Esophagus squamous epithelium (tissue), 5 donors: ENCODE data around the gene HOXC5. TPM values are rescaled to one million over a fixed set of nuclear protein-coding genes. Genes with fewer than 3 reads are reported as not detected.

Experiments
- DNase-seq: peaks from one replicate; lab custom pipeline; 2025; lab: John Stamatoyannopoulos, UW
- H3K27ac ChIP-seq, 4 donors: fragments of 200-600 bp; sonication (generic); one replicate each; pipeline ENCODE4 v1.5.1; 2016 to 2019; ENCODE audit warnings: mild to moderate bottlenecking in 1 of 4
- H3K27me3 ChIP-seq, 4 donors: fragments of 200-600 bp; sonication (generic); 1 replicate in 3 of 4; 2 replicates in 1 of 4; pipeline versions ENCODE4 v1.5.1 to v1.6.0; 2017 to 2021; ENCODE audit warnings: antibody characterized with exemption in 1 of 4
- H3K36me3 ChIP-seq, 3 donors: fragments of 200-600 bp; sonication (generic); one replicate each; pipeline ENCODE4 v1.5.1; 2016 to 2019
- H3K4me1 ChIP-seq, 3 donors: fragments of 200-600 bp; sonication (generic); one replicate each; pipeline ENCODE4 v1.5.1; 2017 to 2019
- H3K4me3 ChIP-seq, 4 donors: fragments of 200-600 bp; sonication (generic); 1 replicate in 3 of 4; 2 replicates in 1 of 4; pipeline ENCODE4 v1.5.1; 2016 to 2019; ENCODE audit warnings: mild to moderate bottlenecking in 2 of 4, moderate library complexity in 1 of 4
- H3K9me3 ChIP-seq, 3 donors: fragments of 200-600 bp; sonication (generic); one replicate each; pipeline ENCODE4 v1.5.1; 2016 to 2019
- POLR2A ChIP-seq, 4 donors: fragments of 450-650 bp; IDR thresholded peaks; one replicate each; pipeline ENCODE4 v1.6.1; 2017; ENCODE audit warnings: antibody characterized with exemption in 4 of 4, mild to moderate bottlenecking in 4 of 4, moderate library complexity in 3 of 4
- WGBS, 2 donors: methylation state at CpG; one replicate each; pipeline ENCODE4 v1.1.5; 2018; 5-methylcytosine and 5-hydroxymethylcytosine counted together
- intact Hi-C: fragments of 100-400 bp; cut with DNase I; formaldehyde crosslinking; loops from one replicate; pipeline ENCODE4 v1.15.0; 2022
- total RNA-seq, 4 donors: library from RNA; depleted of rRNA; stranded (reverse); fragments of >200 nt; gene quantifications; one replicate each; pipeline ENCODE4 v1.1.0, GENCODE V29; 2016
- TF ChIP-seq, protein P1 (sequence below), 6 experiments: fragments of 450-650 bp in 4 of 6; fragments of 200-600 bp in 2 of 6; sonication (generic) in 2 of 6; IDR thresholded peaks; one replicate each; pipeline ENCODE4 v1.5.1; 2016 to 2019; ENCODE audit warnings: antibody characterized with exemption in 6 of 6, mild to moderate bottlenecking in 4 of 6, moderate library complexity in 4 of 6
- donor health status: DM: yes; HTN: yes; CAD: no.

HOXC5 gene
- total RNA-seq, 4 donors from 2014 or later, result 0.31 to 1.1 TPM; not detected in 2

DNA sequence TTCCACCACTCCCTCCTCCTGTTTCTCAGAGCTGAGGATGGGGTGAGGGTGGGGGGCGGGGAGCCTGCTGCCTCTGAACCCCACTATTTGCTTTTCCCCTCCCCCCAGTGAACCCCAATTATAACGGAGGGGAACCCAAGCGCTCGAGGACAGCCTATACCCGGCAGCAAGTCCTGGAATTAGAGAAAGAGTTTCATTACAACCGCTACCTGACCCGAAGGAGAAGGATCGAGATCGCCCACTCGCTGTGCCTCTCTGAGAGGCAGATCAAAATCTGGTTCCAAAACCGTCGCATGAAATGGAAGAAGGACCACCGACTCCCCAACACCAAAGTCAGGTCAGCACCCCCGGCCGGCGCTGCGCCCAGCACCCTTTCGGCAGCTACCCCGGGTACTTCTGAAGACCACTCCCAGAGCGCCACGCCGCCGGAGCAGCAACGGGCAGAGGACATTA lies 21.9 kb downstream of the HOXC5 start:
- peaks cover 0 to 58% (median 0%) of the 10 kb centered on the region in 4 donors for H3K27me3 ChIP-seq
- no peaks in the 10 kb centered on the region for H3K36me3 ChIP-seq
- DNase-seq, result no peak
- TF ChIP-seq, protein P1, sequence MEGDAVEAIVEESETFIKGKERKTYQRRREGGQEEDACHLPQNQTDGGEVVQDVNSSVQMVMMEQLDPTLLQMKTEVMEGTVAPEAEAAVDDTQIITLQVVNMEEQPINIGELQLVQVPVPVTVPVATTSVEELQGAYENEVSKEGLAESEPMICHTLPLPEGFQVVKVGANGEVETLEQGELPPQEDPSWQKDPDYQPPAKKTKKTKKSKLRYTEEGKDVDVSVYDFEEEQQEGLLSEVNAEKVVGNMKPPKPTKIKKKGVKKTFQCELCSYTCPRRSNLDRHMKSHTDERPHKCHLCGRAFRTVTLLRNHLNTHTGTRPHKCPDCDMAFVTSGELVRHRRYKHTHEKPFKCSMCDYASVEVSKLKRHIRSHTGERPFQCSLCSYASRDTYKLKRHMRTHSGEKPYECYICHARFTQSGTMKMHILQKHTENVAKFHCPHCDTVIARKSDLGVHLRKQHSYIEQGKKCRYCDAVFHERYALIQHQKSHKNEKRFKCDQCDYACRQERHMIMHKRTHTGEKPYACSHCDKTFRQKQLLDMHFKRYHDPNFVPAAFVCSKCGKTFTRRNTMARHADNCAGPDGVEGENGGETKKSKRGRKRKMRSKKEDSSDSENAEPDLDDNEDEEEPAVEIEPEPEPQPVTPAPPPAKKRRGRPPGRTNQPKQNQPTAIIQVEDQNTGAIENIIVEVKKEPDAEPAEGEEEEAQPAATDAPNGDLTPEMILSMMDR (IDR thresholded peaks at IDR 0.05), result no peak
- no peak for TF ChIP-seq POLR2A (IDR thresholded peaks at IDR 0.05)
- H3K9me3 ChIP-seq, result no peaks in the 10 kb centered on the region
- H3K4me3 ChIP-seq, result peak overlapping the region; percentile 53 to 76 (median 69)
- WGBS, 2 donors, result 1 to 34% methylated on average over 7 to 17 of the region's 24 CpGs
- intact Hi-C loops, result no loop called here
- H3K27ac ChIP-seq, result peak overlapping the region in 3 of 4 donors; percentile 89 to 96 (median 91)
- peaks cover 11 to 73% (median 22%) of the 10 kb centered on the region in 3 donors for H3K4me1 ChIP-seq

DNA sequence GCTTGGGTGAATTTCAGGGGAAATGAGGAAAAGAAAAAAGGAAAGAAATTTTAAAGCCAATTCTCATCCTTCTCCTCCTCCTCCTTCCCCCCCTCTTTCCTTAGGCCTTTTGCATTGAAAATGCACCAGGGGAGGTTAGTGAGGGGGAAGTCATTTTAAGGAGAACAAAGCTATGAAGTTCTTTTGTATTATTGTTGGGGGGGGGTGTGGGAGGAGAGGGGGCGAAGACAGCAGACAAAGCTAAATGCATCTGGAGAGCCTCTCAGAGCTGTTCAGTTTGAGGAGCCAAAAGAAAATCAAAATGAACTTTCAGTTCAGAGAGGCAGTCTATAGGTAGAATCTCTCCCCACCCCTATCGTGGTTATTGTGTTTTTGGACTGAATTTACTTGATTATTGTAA lies 22.7 kb downstream of the HOXC5 start:
- Histone ChIP-seq H3K27me3 (peaks cover 0 to 58% (median 0%) of the 10 kb centered on the region in 4 donors), H3K9me3 (no peaks in the 10 kb centered on the region), H3K27ac (peak overlapping the region in 2 of 4 donors; percentile 0 to 96), H3K4me3 (peak overlapping the region in 3 of 4 donors; percentile 28 to 76 (median 68)), H3K36me3 (no peaks in the 10 kb centered on the region), H3K4me1 (peaks cover 11 to 65% (median 22%) of the 10 kb centered on the region in 3 donors)
- intact Hi-C loops, result no loop called here
- DNase-seq, result no peak
- 44 to 45% methylated on average over 2 of the region's 2 CpGs for WGBS, 2 donors
- no peak for TF ChIP-seq POLR2A (IDR thresholded peaks at IDR 0.05)
- TF ChIP-seq, protein P1 (IDR thresholded peaks at IDR 0.05), result no peak

DNA sequence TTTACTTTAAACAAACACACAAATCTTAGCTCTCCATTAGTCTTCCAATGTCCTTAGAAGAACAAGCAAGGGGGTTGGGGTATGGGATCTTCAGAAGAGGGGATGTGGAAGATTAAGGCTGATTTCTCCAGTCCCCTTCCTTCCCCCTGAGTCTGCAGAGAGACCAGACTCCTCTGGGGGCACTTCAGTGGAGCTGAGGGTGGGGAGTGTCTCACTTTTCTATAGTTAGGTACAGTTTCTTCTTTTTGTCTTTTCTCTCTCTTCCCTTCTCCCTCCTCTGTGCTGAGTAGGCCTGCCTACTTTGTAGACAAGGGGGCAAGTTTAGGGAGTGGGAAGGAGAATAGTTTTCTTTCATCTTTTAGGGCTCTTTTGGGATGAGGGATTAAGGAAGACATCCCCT lies 23.3 kb downstream of the HOXC5 start:
- Histone ChIP-seq H3K36me3 (no peaks in the 10 kb centered on the region), H3K27me3 (peaks cover 0 to 58% (median 0%) of the 10 kb centered on the region in 4 donors), H3K27ac (peak overlapping the region in 1 of 4 donors; percentile 18), H3K4me3 (peak overlapping the region in 1 of 4 donors; percentile 28), H3K9me3 (no peaks in the 10 kb centered on the region), H3K4me1 (peaks cover 11 to 65% (median 18%) of the 10 kb centered on the region in 3 donors)
- TF ChIP-seq, protein P1 (IDR thresholded peaks at IDR 0.05), result no peak
- no peak for TF ChIP-seq POLR2A (IDR thresholded peaks at IDR 0.05)
- no peak for DNase-seq
- intact Hi-C loops, result no loop called here

DNA sequence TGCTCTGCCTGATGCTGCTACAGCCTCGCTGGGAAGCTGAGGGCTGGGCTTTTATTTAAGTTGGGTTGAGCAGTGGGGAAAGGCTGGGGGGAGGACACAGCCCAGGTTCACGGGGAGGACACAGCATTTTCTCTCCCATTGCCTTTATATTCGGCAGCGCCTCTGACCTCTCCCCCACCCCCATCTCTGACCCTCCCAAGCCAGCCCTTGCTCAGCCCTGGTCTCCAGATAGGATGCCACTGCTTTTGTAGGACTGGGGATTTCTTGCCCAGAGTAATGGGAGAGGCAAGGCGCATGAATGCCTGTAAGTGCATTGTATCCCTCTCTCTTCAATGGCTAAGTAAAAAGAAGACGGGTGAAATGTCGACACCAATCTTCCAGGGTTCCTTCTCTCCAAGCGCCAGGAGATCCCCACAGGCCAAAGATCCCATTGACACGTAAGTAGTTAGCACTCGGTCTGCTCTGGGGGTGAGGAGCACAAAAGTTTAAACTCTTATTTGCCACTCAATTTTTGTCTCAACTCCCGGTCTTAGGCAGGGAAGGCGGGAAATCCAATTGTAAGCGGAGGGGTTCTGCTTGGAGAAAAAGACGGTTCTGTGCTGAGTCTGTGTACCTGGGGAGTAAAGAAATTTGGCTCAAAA lies 25.4 kb downstream of the HOXC5 start:
- intact Hi-C loops, result no loop called here
- H3K36me3 ChIP-seq, result no peaks in the 10 kb centered on the region
- H3K4me3 ChIP-seq, result no peak overlapping the region
- no peak overlapping the region for H3K27ac ChIP-seq
- H3K4me1 ChIP-seq, result peaks cover 1 to 44% (median 2%) of the 10 kb centered on the region in 3 donors
- DNase-seq, result no peak
- H3K27me3 ChIP-seq, result peaks cover 0 to 55% (median 0%) of the 10 kb centered on the region in 4 donors
- WGBS, 2 donors, result 69 to 73% methylated on average over 9 to 13 of the region's 14 CpGs
- no peak for TF ChIP-seq POLR2A (IDR thresholded peaks at IDR 0.05)
- TF ChIP-seq, protein P1 (IDR thresholded peaks at IDR 0.05), result no peak
- no peaks in the 10 kb centered on the region for H3K9me3 ChIP-seq

DNA sequence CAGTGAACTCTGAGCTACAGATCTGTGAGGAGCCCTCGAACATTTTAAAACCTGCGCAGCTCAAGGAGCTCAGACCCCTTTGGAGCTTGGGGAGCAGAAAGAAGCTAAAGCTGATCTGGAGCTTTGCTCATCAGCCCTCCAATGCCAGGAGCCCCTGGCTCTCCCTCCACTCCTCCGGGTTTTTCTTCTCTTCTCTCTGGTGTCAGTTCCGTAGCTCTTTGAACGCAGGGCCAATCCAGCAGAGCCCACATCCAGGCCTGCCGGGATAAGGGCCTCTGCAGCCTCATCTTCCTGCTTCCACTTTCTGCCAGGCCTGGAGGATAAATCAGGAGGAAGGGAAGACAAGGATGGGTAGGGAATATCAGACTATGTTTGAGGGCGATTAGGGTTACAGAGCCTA lies 26.8 kb downstream of the HOXC5 start:
- Histone ChIP-seq H3K9me3 (no peaks in the 10 kb centered on the region), H3K27me3 (peaks cover 0 to 51% (median 0%) of the 10 kb centered on the region in 4 donors), H3K4me3 (no peak overlapping the region), H3K27ac (no peak overlapping the region), H3K4me1 (peaks cover 0 to 34% (median 0%) of the 10 kb centered on the region in 3 donors), H3K36me3 (no peaks in the 10 kb centered on the region)
- no peak for DNase-seq
- TF ChIP-seq, protein P1 (IDR thresholded peaks at IDR 0.05), result no peak
- TF ChIP-seq POLR2A (IDR thresholded peaks at IDR 0.05), result no peak
- intact Hi-C loops, result no loop called here
- WGBS, 2 donors, result 68% methylated on average over 7 of the region's 7 CpGs
